ENCODE measurements around the gene NEURL3. TPM values are rescaled to one million over a fixed set of nuclear protein-coding genes. Genes with fewer than 3 reads are reported as not detected.

The NEURL3 gene
- total and polyA plus RNA-seq, 2 of the 4 experiments (the other 2 are of a cell fraction) = not detected

DNA sequence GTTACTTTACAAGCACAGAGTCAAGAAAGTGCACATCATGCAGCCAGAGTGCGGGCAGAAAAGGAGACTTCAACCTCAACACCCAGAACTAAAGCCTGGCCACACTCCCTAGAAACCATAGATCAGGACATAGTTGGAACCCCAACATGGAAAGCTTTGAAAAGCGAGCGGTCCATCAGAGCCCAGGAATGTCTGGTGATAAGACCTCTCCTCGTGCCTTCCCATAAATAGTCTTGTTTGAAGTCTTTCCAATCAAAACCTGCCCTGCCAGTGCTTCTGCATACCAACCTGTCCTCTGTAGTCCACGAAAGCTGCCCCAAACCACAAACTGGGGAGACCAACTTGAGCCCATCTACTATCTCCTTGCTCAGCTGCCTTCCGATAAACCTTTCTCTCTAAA is 55.5 kb downstream of the NEURL3 start:
- H4K5ac ChIP-seq (ENCODE audit: low read depth, low read length) = no peak overlapping the region
- in situ Hi-C loops (cut with MboI; ENCODE audit: low sequenced_read_pairs) (no loop called here), dilution Hi-C loops (cut with HindIII; ENCODE audit: low sequenced_read_pairs, unreplicated experiment) (no loop called here), intact Hi-C loops (cut with micrococcal nuclease) (no loop called here)
- no peak overlapping the region for H4K8ac ChIP-seq (ENCODE audit: low read depth in 2 of 2, low read length in 2 of 2)
- H2AK9ac ChIP-seq (replicated peaks; ENCODE audit: low read depth, low read length, poor library complexity) = no peak overlapping the region
- H2BK5ac ChIP-seq (ENCODE audit: low read depth, low read length, poor library complexity, severe bottlenecking) = no peak overlapping the region
- no peak overlapping the region for H2AFZ ChIP-seq (replicated peaks; ENCODE audit: low read length, poor library complexity)
- H3K9me1 ChIP-seq (ENCODE audit: insufficient read depth, low read length) = no peaks in the 10 kb centered on the region
- H3K4me1 ChIP-seq (ENCODE audit: control insufficient read depth, insufficient read depth, low read length) = no peaks in the 10 kb centered on the region
- H3K4me2 ChIP-seq (ENCODE audit: low read depth, low read length) = no peak overlapping the region
- no peak overlapping the region for H2AK5ac ChIP-seq (ENCODE audit: low read depth, low read length)
- ATAC-seq (ENCODE audit: low read depth) (no peak), DNase-seq (no peak)
- H3K56ac ChIP-seq (ENCODE audit: extremely low read depth, insufficient read depth, low read length) = no peak overlapping the region
- TF ChIP-seq NFE2L2 (IDR thresholded peaks at IDR 0.05; ENCODE audit: low read depth, low read length) (no peak), MAFK (IDR thresholded peaks at IDR 0.05; ENCODE audit: low read depth, low read length) (no peak), MAZ (IDR thresholded peaks at IDR 0.05; ENCODE audit: borderline replicate concordance, low read depth, low read length) (no peak), SMC3 (IDR thresholded peaks at IDR 0.05; ENCODE audit: low read depth, low read length) (no peak), CHD1 (IDR thresholded peaks at IDR 0.05; ENCODE audit: low read depth, low read length) (no peak), FOS (IDR thresholded peaks at IDR 0.05; ENCODE audit: low read depth, low read length) (no peak), RAD21 (IDR thresholded peaks at IDR 0.05; ENCODE audit: low read length) (no peak), MXI1 (IDR thresholded peaks at IDR 0.05; ENCODE audit: borderline replicate concordance, low read depth, low read length) (no peak), RFX5 (IDR thresholded peaks at IDR 0.05; ENCODE audit: low read depth, low read length) (no peak), CEBPB (IDR thresholded peaks at IDR 0.05; ENCODE audit: low read depth, low read length) (no peak)
- TF ChIP-seq, protein P1, sequence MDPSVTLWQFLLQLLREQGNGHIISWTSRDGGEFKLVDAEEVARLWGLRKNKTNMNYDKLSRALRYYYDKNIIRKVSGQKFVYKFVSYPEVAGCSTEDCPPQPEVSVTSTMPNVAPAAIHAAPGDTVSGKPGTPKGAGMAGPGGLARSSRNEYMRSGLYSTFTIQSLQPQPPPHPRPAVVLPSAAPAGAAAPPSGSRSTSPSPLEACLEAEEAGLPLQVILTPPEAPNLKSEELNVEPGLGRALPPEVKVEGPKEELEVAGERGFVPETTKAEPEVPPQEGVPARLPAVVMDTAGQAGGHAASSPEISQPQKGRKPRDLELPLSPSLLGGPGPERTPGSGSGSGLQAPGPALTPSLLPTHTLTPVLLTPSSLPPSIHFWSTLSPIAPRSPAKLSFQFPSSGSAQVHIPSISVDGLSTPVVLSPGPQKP (IDR thresholded peaks at IDR 0.05; ENCODE audit: borderline replicate concordance, low read depth, low read length) = no peak
- no peak overlapping the region for H3K9ac ChIP-seq (ENCODE audit: low read depth, low read length)
- no peak overlapping the region for H4K91ac ChIP-seq (ENCODE audit: insufficient read depth, low read depth, low read length)
- H3K79me1 ChIP-seq (ENCODE audit: low read depth in 1 of 2, low read length in 2 of 2) = no peaks in the 10 kb centered on the region
- CTCF ChIA-PET = no interaction called here
- no peak overlapping the region for H3K4me3 ChIP-seq (ENCODE audit: insufficient read depth, low read depth, low read length)
- H4K20me1 ChIP-seq (ENCODE audit: insufficient read depth, low read length) = no peaks in the 10 kb centered on the region
- no peak overlapping the region for H3K27ac ChIP-seq (ENCODE audit: insufficient read depth, low read length)
- BruUV-seq (replicated peaks) = no TSS peak
- no peaks in the 10 kb centered on the region for H3K36me3 ChIP-seq (ENCODE audit: control insufficient read depth, insufficient read depth, low read length)
- no peak overlapping the region for H3K4ac ChIP-seq (ENCODE audit: low read depth, low read length)
- H3K18ac ChIP-seq (ENCODE audit: low read depth, low read length) = no peak overlapping the region
- WGBS, 2 experiments (ENCODE audit: extremely low coverage in 2 of 2, insufficient read length in 1 of 2) = 17% methylated on average over 1 of the region's 6 CpGs; no CpG with 5 or more reads in 1 of the 2 experiments
- POLR2A ChIA-PET (ENCODE audit: unreplicated experiment) = no interaction called here
- H2BK15ac ChIP-seq (ENCODE audit: low read depth, low read length) = no peak overlapping the region
- H3K9me3 ChIP-seq (ENCODE audit: control insufficient read depth, insufficient read depth, low read length) = no peaks in the 10 kb centered on the region
- H3K14ac ChIP-seq (replicated peaks; ENCODE audit: low read depth, low read length) = no peak overlapping the region
- H2BK120ac ChIP-seq (ENCODE audit: low read depth, low read length) = no peak overlapping the region
- H3K23ac ChIP-seq (ENCODE audit: low read depth, low read length) = no peak overlapping the region
- no peak overlapping the region for H2BK20ac ChIP-seq (ENCODE audit: low read depth, low read length)
- H3K27me3 ChIP-seq (ENCODE audit: control insufficient read depth, insufficient read depth, low read length) = peaks cover 14% of the 10 kb centered on the region
